ENCODE measurements around the gene MCRS1.

Gene MCRS1

GRCh38 chr12:49554266-49554665 lies 13.7 kb downstream of the MCRS1 start:
- no peak for DNase-seq

GRCh38 chr12:49553512-49554088 lies 14.3 kb downstream of the MCRS1 start:
- DNase-seq: no peak

GRCh38 chr12:49552899-49553298 lies 15.0 kb downstream of the MCRS1 start:
- DNase-seq: no peak

DNA sequence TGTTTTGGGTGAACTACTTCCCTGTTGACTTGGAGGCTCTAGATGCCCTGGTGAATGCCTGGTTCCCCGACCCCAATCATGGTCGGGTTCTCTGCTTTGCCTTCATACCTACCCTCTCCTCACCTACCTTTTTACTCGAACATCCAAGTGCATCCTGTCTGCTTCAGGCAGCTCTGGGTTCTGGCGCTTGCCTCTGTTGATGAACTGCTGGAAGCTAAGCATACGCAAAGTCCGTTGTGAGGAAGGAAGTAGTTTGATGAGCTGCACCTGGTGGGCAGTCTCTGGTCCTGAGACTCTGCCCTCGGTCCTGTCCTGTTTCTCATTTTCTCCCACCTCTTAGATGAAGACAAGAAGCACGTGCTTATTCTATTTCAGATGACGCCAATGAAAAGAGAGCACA lies 15.5 kb downstream of the MCRS1 start:
- DNase-seq: no peak

DNA sequence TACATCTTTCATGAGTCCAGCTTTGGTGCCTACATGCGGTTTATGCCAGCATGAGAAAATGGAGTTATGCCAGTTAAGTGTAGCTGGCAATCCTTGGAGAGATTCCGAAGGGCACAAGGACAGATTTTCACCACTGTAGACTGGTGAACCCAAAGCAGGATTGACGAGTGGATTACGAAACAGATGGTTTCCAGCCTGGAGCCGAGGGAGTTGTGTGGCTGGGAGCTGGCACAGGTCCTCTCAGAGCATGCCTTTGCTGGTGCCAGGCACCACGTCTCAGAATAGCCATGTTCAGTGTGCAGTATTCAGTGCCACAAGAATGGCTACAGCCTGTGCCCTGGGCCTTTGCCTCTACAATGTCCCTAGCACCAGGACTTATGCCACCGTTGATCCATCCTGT lies 15.9 kb downstream of the MCRS1 start:
- no peak for DNase-seq

DNA sequence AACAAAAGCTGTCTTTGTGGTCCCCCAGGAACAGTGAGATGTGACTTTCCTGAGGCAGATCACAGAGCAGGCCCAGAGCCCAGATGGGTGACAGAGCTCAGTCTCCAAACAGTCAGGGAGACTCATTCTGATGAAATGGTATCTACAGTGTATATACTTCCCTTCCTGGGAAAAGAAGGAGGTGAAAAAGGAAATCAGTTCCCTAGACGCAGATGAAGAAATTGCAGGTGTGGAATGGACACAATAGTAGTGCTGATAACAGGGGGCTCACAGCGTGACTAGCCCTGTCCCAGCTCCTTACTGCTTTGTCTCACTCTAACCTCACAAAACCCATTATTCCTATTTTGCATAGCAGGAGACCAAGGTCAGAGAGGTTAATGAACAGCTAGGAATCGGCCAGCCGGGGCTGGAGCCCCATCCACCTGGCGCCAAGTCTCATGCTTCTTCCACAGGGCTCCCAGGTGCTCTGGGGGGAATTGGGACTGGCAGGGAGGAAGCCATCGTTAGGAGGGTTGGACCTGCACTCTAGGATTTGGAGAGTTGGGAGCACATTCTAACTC lies 17.2 kb downstream of the MCRS1 start:
- DNase-seq: no peak

- DNase-seq: no peak
These were observed 17.9 kb downstream of the MCRS1 start for GRCh38 chr12:49549735-49550692.

DNA sequence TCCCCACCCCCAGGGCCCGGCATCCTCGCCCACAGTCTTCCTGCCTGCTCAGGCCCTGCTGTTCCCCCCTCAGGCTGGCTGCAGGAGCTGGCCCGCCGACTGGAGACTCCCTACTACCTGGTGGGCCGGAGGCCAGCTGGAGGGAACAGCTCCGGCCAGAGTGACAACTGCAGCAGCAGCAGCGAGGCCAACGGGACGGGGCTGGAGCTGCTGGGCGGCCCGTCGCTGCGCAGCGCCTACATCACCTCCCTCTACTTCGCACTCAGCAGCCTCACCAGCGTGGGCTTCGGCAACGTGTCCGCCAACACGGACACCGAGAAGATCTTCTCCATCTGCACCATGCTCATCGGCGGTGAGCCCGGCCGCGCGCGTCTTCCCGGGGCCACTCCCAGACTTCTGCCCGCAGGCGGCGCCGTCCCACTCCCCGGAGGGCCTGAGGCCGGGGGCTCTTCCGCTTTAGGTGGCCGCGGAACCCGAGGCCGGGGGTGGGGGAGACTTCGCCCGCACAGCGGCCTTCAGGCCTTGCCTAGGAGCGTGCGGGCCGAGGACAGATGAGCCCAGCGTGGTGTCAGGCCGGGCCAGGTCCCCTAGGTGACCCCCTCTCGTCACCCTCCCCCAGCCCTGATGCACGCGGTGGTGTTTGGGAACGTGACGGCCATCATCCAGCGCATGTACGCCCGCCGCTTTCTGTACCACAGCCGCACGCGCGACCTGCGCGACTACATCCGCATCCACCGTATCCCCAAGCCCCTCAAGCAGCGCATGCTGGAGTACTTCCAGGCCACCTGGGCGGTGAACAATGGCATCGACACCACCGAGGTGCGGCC lies 18.9 kb downstream of the MCRS1 start:
- no peak for DNase-seq

DNA sequence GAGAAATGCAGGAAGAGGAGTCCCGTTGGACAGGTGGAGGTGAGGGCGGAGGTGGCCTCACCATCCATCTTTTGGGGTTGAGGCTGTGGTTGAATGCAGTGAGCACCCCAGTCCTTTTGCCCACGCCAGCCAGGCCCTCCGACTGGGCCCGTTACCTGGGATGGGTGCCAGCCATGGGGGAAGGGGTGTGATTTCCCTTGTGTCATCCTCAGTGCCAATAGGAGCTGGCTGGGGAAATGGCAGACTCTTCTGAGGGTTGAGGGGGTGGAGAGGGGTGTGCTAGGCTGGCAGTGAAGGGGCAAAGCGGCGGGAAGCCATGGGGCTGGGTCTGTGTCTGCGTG lies 19.5 kb downstream of the MCRS1 start:
- DNase-seq: no peak

- no peak for DNase-seq
These were observed 20.8 kb downstream of the MCRS1 start for GRCh38 chr12:49547090-49547690.

GRCh38 chr12:49546481-49546880 lies 21.5 kb downstream of the MCRS1 start:
- DNase-seq: no peak

- DNase-seq: no peak
These were observed 22.1 kb downstream of the MCRS1 start for GRCh38 chr12:49545815-49546214.

DNA sequence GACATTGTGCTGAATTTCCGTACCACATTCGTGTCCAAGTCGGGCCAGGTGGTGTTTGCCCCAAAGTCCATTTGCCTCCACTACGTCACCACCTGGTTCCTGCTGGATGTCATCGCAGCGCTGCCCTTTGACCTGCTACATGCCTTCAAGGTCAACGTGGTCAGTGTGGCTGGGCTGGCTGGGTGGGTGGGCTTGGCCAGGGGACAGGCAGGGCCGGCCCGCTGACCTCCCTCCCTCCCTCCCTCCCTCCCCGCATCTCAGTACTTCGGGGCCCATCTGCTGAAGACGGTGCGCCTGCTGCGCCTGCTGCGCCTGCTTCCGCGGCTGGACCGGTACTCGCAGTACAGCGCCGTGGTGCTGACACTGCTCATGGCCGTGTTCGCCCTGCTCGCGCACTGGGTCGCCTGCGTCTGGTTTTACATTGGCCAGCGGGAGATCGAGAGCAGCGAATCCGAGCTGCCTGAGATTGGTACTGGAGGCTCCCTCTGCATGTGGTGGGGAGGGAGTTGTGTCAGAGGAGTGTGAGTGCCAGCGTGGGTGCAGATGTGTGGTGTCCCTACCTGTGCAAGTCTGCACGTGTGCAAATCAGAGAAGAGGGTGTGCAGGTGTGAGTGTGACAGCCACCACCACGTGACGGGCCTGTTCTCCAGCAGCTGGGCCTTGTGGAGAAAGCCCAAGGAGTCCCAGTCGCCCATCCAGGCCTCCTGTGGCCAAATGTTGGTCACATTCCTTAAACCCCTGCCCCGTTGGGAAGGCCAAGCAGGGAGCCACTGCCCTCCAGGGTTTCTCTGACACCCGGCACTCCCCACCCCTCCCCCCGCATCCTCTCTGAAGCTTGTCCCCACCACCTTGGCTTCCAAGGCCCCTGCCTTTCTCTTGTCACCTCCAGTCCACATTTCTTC lies 23.8 kb downstream of the MCRS1 start:
- DNase-seq: no peak

GRCh38 chr12:49543221-49543913 lies 24.6 kb downstream of the MCRS1 start:
- no peak for DNase-seq

- DNase-seq: no peak
These were observed 25.3 kb downstream of the MCRS1 start for GRCh38 chr12:49542592-49543160.

DNA sequence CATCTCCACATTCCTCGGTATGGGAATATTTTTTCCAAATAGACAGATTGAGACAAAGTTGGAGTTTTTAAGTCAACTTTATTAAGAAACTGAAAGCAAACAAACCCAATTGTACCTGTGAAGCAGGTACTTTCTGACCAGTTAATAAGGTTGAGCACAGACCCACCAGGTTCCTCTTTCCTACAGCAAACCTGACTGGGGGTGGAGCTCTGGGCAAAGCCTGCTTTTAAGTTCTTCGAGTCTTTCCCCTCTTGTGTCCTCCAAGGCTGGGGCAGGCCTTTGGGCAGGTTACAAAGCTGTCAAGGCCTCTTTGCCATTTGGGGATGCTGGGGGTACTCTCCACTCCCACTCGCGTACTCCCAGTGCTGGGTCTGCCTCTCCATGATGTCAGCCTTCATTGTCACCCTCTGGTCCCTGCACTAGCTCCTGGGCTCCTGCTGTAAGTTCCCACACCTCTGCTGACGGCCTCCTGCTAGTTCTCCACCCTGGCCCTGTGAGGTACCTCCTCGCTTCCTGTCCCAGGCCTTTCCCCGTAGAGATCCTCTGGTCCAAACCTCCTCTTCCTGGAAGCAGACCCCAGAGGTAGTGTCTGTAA lies 25.9 kb downstream of the MCRS1 start:
- DNase-seq: no peak

- no peak for DNase-seq
These were observed 26.6 kb downstream of the MCRS1 start for GRCh38 chr12:49541140-49541861.

GRCh38 chr12:49540229-49541139 lies 27.5 kb downstream of the MCRS1 start:
- no peak for DNase-seq
